ENCODE measurements around the gene TREM1. TPM values are rescaled to one million over a fixed set of nuclear protein-coding genes. Genes with fewer than 3 reads are reported as not detected.

The TREM1 gene
- total and polyA plus RNA-seq, 2 donors (not counting 3 experiments of a cell fraction or from before 2014, with no cell fraction given), result not detected

DNA sequence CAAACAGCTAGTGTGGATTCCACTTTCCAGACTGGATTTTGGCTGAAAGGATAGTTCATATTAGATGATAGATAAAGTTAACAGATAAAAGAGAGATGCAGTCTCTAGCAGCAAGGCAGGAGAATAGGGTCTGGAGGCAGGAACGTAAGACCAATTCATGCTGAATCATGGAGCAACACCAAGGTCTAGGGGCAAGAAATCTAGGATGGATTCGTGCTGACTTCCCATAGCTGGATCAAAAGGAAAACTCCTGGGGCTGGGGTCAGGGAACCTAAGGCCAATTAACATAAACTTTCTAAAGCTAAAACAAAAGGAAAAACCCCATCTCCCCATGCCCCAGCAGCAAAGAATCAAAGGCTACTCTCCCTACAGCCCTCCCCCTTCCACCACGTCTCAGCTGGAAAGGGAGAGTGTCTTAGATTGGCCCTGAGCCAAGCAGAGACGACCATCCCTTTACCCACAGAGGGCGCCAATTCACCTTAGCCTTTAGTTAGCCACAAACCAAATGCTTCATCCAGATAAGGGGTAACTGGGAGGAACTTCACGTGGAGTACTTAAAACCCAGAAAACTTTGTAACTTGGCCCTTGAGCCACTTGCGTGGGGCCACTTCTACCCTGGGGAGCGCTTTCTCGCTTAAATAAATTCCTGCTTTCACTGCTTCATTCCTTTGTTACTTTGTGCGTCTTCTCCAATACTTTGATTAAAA is 7.6 kb downstream of the TREM1 start:
- POLR2A ChIA-PET, result no interaction called here
- no TSS peak for BruUV-seq (replicated peaks)
- peak; percentile 69 for DNase-seq (ENCODE audit: low read depth, low spot score)

DNA sequence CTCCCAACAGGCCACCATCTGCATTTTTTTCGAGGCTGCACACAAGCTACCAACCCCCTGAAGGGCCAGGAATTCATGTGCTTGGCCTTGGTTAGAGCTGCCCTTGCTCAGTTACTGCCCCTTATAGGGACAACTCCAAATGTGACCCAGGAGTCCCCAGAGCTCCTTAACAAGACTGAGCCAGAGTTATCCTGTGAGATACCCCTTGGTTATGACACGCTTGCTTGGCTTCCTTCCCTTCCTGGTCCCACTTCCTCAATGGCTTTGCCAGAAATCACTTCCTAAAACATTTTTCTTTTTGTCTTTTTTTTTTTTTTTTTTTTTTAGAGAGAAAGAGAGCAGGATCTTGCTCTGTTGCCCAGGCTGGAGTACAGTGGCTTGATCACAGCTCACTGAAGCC is 8.9 kb downstream of the TREM1 start:
- Histone ChIP-seq H4K20me1 (replicated peaks; ENCODE audit: control insufficient read depth, extremely low read depth, insufficient read depth, low read length) (no peaks in the 10 kb centered on the region), H3K9me3 (replicated peaks; ENCODE audit: control insufficient read depth, insufficient read depth, low read length) (no peaks in the 10 kb centered on the region), H3K4me1 (ENCODE audit: control insufficient read depth, extremely low read depth, insufficient read depth, low read length) (no peaks in the 10 kb centered on the region), H3K36me3 (ENCODE audit: control insufficient read depth in 2 of 2, extremely low read depth in 1 of 2, insufficient read depth in 2 of 2, low read length in 2 of 2) (no peaks in the 10 kb centered on the region), H3K4me2 (ENCODE audit: insufficient read depth, low read length) (no peak overlapping the region), H3K79me2 (ENCODE audit: control insufficient read depth, insufficient read depth, low read length) (no peaks in the 10 kb centered on the region), H3K27ac (ENCODE audit: insufficient read depth, low read depth, low read length) (no peak overlapping the region), H3K27me3 (ENCODE audit: control insufficient read depth in 2 of 2, insufficient read depth in 2 of 2, low read length in 2 of 2) (peaks cover 0 to 2% of the 10 kb centered on the region in 2 experiments), H2AFZ (ENCODE audit: low read depth, low read length) (no peak overlapping the region), H3K4me3 (replicated peaks in 1 of 3; ENCODE audit: insufficient read depth in 1 of 3, low read depth in 1 of 3, low read length in 3 of 3) (no peak overlapping the region), H3K9ac (replicated peaks; ENCODE audit: extremely low read depth, insufficient read depth, low read length) (no peak overlapping the region), H3K9me1 (replicated peaks; ENCODE audit: control insufficient read depth, extremely low read depth, insufficient read depth, low read length) (no peaks in the 10 kb centered on the region)
- TF ChIP-seq EZH2 (IDR thresholded peaks at IDR 0.05; ENCODE audit: borderline replicate concordance, low read depth, low read length, severe bottlenecking) (no peak), GATA2 (IDR thresholded peaks at IDR 0.05; ENCODE audit: insufficient read depth, insufficient read length, low read depth, low read length) (no peak), POLR2A (IDR thresholded peaks at IDR 0.05; ENCODE audit: low read depth, low read length) (no peak), FOS (IDR thresholded peaks at IDR 0.05; ENCODE audit: borderline replicate concordance, insufficient read depth, low read length) (no peak), MYC (IDR thresholded peaks at IDR 0.05; ENCODE audit: low read depth, low read length) (no peak), POLR2AphosphoS5 (IDR thresholded peaks at IDR 0.05; ENCODE audit: insufficient read depth, low read depth, low read length) (no peak), JUN (IDR thresholded peaks at IDR 0.05; ENCODE audit: borderline replicate concordance, insufficient read depth, insufficient read length, low read depth) (no peak)
- TF ChIP-seq, protein P1, sequence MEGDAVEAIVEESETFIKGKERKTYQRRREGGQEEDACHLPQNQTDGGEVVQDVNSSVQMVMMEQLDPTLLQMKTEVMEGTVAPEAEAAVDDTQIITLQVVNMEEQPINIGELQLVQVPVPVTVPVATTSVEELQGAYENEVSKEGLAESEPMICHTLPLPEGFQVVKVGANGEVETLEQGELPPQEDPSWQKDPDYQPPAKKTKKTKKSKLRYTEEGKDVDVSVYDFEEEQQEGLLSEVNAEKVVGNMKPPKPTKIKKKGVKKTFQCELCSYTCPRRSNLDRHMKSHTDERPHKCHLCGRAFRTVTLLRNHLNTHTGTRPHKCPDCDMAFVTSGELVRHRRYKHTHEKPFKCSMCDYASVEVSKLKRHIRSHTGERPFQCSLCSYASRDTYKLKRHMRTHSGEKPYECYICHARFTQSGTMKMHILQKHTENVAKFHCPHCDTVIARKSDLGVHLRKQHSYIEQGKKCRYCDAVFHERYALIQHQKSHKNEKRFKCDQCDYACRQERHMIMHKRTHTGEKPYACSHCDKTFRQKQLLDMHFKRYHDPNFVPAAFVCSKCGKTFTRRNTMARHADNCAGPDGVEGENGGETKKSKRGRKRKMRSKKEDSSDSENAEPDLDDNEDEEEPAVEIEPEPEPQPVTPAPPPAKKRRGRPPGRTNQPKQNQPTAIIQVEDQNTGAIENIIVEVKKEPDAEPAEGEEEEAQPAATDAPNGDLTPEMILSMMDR (IDR thresholded peaks at IDR 0.05; ENCODE audit: extremely low read depth in 1 of 2, insufficient read depth in 1 of 2, low read depth in 1 of 2, low read length in 2 of 2), result no peak
- TF ChIP-seq, protein P2, sequence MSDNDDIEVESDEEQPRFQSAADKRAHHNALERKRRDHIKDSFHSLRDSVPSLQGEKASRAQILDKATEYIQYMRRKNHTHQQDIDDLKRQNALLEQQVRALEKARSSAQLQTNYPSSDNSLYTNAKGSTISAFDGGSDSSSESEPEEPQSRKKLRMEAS (IDR thresholded peaks at IDR 0.05; ENCODE audit: insufficient read depth, insufficient read length), result no peak
- DNase-seq (ENCODE audit: low read depth, low spot score) (no peak), FAIRE-seq (no peak)
- dilution Hi-C loops (cut with MboI; ENCODE audit: extremely low pct_ligation_motif_present, low sequenced_read_pairs) (no loop called here), intact Hi-C loops (cut with micrococcal nuclease) (no loop called here)
- CTCF ChIA-PET, result interaction anchor here (2.1 kb wide), 1 partner anchor 8 kb away, joined by 6 read pairs; no protein-coding TSS in a partner anchor
- POLR2A ChIA-PET, result no interaction called here
- BruUV-seq (replicated peaks), result no TSS peak

More for the DNA sequence above, 7.6 kb downstream of the TREM1 start:
- Histone ChIP-seq H3K9me1 (replicated peaks; ENCODE audit: control insufficient read depth, extremely low read depth, insufficient read depth, low read length) (no peaks in the 10 kb centered on the region), H3K79me2 (ENCODE audit: control insufficient read depth, insufficient read depth, low read length) (no peaks in the 10 kb centered on the region), H3K4me2 (ENCODE audit: insufficient read depth, low read length) (no peak overlapping the region), H3K27me3 (ENCODE audit: control insufficient read depth in 2 of 2, insufficient read depth in 2 of 2, low read length in 2 of 2) (peaks cover 0 to 2% of the 10 kb centered on the region in 2 experiments), H3K9ac (replicated peaks; ENCODE audit: extremely low read depth, insufficient read depth, low read length) (no peak overlapping the region), H3K27ac (ENCODE audit: insufficient read depth, low read depth, low read length) (no peak overlapping the region), H3K4me3 (replicated peaks in 1 of 3; ENCODE audit: insufficient read depth in 1 of 3, low read depth in 1 of 3, low read length in 3 of 3) (no peak overlapping the region), H3K36me3 (ENCODE audit: control insufficient read depth in 2 of 2, extremely low read depth in 1 of 2, insufficient read depth in 2 of 2, low read length in 2 of 2) (no peaks in the 10 kb centered on the region), H2AFZ (ENCODE audit: low read depth, low read length) (no peak overlapping the region), H3K9me3 (replicated peaks; ENCODE audit: control insufficient read depth, insufficient read depth, low read length) (no peaks in the 10 kb centered on the region), H4K20me1 (replicated peaks; ENCODE audit: control insufficient read depth, extremely low read depth, insufficient read depth, low read length) (no peaks in the 10 kb centered on the region), H3K4me1 (ENCODE audit: control insufficient read depth, extremely low read depth, insufficient read depth, low read length) (no peaks in the 10 kb centered on the region)
- intact Hi-C loops (cut with micrococcal nuclease), result loop anchor here (1.0 kb wide), 1 partner anchor 40 kb away; no protein-coding TSS in a partner anchor
- peak; percentile 63 for FAIRE-seq
- TF ChIP-seq, protein P1 (IDR thresholded peaks at IDR 0.05; ENCODE audit: extremely low read depth in 1 of 2, insufficient read depth in 1 of 2, low read depth in 1 of 2, low read length in 2 of 2), result peak; percentile 38 to 76
- no peak for TF ChIP-seq JUN (IDR thresholded peaks at IDR 0.05; ENCODE audit: borderline replicate concordance, insufficient read depth, insufficient read length, low read depth)
- dilution Hi-C loops (cut with MboI; ENCODE audit: extremely low pct_ligation_motif_present, low sequenced_read_pairs), result no loop called here
- CTCF ChIA-PET, result interaction anchor here (0.7 to 2.1 kb wide), 8 partner anchors 9 to 102 kb away, joined by 3 to 6 read pairs (median 4); no protein-coding TSS in a partner anchor

Measured in endothelial cell of umbilical vein (primary cell).